ENCODE results near the gene ATG3.
A peak's percentile ranks its signal among the peaks of the same experiment; 100 is the strongest.
"Not testable (repeated sequence)": the region's sequence is repeated elsewhere in the genome, so short reads cannot be mapped to it uniquely, and the experiment has no call there.

The ATG3 gene

DNA sequence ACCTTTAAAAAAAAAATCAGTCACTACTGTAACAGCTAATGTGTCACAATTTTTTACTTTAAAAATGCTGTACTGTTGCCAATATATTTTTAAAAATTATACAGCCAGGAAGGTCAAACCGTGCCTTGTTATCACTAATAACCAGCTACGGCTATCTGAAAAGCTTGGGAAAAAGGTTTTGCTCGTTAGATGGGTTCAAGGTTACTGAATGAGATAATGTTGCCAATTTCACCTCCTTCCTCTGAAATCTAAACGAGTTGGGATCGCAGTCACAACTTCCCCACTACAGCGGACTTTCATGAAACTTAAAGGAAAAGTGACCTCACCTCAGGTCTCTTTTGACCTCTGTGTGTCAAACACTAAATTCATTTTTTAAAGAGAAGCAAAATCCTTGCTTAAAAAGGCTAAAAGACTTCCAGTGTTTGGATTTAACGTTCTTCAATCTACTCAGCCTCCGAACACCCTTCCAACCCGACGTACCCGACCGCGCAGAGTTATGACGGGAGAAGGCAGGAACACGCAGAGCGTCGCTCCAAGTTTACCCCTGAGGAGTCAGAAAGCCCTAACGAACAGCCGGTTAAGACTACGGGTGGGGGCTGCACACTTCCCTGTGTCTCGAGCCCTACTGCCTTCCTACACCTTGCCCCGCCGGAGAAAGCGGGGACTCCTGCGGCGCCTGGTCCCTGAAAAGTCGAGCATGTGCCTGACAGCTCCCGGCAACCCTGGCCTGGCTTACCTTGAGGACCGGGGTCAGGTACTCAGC is 860 bp downstream of the ATG3 start:
- peak; percentile 79 for DNase-seq

DNA sequence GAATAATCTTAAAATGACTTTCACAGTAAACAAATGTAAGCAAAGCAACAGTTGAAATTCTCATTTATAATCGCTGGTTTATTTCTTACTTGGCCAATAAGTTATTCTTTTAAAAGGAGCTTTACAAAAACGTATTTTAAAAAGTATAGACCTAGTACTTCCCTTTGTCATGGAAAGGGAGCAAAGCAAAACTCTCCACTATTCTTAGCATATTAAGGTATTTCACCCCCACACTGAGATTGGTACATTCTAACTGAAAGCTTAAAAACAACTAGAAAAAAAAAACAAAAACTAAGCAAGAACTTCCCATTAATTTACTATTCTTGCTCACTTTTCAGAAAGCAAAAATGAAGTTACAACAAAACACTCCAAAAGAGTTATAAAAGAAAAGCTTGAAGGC is 1.5 kb downstream of the ATG3 start:
- no peak for DNase-seq

DNA sequence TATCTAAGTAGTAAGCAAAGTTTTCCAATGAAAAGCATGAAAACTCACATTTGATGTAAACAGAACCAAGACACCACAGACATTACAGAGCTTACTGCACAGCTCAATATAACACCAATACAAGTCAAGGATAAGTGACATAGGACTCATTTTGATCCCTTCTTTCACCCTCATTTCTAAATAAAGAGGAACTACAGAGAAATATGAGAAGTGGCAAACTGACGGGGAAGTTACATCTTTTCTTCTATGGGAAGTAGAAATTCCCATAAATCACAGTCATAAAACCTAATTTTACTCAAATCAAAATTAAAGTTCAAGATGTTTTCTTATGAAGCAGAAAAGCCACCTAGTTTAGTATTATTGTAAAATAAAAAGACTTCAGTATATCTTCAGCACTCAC is 3.8 kb downstream of the ATG3 start:
- no peak for DNase-seq

GRCh38 chr3:112555535-112556170 is 6.1 kb downstream of the ATG3 start:
- no peak for DNase-seq

DNA sequence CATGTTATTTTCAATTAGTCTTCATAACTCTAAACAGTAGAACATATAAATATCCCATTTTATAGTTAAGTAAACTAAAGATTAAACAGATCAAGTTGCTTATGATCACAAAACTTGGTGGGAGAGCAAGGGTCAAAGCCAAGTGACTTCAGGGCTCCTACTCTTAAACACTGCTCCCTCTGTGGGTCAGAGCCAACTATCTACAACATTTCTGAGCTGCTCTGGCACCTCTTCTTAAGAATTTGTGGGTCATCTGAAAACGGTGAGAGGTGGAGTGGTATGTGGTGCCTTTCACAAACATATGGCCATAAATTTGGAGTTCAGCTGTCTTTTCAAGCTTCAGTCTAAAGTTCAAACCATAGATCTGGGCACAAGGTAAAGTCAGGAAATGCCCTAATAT is 10.9 kb downstream of the ATG3 start:
- DNase-seq = no peak

DNA sequence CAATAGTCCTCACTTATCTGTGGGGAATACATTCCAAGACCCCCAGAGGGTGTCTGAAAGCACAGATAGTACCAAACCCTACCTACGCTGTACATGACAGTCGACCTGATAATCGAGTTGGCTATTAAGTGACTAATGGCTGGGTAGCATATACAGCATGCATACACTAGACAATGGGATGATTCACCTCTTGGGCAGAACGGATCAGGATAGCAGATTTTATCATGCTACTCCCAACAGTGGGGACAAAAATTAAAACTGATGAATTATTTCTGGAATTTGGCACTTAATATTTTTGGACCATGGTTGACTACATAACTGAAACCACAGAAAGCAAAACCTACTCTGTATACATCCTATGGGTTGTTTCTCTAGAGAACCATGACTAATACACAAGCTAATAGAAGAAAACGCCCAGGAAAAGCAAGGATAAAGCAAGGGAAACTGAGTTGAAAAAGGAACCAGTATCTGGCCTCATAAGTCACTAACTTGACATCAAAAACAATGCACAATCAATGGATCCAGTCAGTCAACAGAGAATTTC is 15.5 kb downstream of the ATG3 start:
- DNase-seq = no peak

- DNase-seq = no peak
Measured at GRCh38 chr3:112539825-112540650, 21.7 kb downstream of the ATG3 start.

DNA sequence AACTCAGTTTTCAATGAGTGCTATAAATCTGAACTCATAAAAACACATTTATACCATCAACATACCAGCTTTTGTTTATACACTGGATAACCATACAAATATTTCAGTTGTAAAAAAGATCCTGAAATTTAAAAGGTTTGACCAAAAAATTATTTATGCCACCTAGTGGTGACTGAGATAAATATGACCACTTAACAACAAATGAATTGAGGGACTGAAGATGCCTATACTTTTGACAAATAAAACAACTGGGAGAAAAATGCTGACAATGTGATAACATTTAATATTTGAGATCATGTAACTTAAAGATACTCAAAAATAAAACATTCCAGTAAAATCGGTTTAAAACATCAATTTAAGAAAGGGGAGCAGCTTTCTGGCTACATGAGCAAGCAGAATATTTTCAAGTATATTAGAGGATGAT is 30.4 kb downstream of the ATG3 start:
- DNase-seq = peak; percentile 39

- DNase-seq = no peak
Measured at GRCh38 chr3:112530573-112530972, 31.2 kb downstream of the ATG3 start.

DNA sequence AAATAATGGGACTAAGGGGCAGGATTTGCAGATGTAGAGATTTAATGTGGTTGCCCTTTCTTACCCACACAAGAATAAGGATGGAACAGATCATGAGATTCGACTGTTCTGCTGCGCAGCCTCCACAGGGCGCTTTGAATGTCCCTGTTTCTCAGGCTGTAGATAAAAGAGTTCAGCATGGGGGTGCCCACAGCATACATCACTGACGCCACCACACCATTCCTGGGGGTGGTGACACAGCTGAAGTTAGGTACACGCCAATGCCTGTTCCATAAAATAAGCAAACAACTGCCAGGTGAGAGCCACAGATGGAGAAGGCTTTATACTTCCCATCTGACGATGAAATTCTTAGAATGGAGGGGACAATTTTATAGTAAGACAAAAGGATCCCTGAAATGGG is 37.6 kb downstream of the ATG3 start:
- not testable (repeated sequence) for DNase-seq

- peak; percentile 63 for DNase-seq
Measured at GRCh38 chr3:112519424-112520001, 42.2 kb downstream of the ATG3 start.

- DNase-seq = not testable (repeated sequence)
Measured at GRCh38 chr3:112518970-112519369, 42.8 kb downstream of the ATG3 start.

DNA sequence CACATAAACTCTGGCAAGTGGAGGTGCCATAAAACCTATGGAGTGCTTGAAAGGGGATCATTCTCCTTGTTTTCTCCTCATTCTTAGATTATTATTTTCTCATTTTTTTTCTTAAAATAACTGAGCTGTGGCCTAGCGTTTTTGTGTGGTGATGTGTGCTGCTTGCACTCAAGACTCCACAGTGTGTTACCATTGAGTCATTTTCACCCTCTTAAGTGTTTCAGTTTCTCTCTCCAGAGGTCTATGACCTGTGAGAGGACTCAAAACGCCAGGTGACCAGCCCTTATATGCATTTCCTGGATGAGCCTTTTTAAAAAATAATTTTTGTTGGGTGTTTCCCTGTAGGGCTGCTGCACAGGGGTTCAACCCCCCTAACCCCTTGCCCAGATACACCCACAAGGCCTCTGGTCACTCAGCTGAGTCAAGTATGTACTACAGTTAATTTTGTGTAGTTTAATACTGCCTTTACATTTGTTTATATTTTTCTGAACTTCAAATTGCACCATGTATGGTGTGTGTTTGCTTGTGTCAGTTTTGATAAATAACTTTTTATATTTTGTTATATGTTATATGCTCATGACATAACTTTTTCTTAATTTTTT is 47.1 kb downstream of the ATG3 start:
- DNase-seq = no peak

DNA sequence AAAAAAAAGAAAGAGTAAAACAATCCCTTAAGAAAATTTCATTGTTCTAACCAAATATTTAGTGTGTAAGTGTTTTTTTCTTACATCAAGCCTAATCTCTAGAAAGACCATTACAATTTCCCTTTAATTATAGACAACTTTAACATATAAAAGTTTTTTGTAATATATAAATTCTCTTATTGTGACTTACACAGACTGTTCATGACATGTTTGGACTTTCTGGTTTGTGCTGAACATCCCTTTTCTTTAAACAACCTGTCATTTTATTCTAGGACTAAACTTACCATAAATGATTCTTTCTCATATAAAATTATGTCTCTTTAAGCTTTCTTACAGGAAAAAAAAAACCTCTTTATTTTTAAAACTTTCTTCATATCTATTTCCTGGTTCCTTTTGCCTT is 49.4 kb downstream of the ATG3 start:
- no peak for DNase-seq

GRCh38 chr3:112508860-112509259 is 52.9 kb downstream of the ATG3 start:
- no peak for DNase-seq

DNA sequence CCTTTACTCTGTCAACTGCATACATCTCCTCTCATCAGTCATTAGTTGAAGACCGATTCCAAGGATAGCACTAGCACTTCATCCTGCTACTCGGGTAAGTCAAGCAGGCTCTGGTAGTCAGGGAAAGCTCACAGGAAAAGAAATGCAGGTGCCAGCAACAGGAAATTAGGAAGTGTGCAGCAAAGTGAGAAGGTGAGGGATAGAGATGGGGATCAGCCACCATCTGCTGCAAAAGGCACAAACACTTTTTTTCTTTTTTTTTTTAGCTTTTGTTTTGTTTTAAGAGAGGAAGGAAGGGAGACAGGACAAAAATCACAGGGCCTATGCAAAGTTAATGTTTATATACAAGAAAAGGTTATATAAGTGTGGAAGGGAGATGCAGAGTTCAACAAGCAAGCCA is 53.5 kb downstream of the ATG3 start:
- DNase-seq = no peak

DNA sequence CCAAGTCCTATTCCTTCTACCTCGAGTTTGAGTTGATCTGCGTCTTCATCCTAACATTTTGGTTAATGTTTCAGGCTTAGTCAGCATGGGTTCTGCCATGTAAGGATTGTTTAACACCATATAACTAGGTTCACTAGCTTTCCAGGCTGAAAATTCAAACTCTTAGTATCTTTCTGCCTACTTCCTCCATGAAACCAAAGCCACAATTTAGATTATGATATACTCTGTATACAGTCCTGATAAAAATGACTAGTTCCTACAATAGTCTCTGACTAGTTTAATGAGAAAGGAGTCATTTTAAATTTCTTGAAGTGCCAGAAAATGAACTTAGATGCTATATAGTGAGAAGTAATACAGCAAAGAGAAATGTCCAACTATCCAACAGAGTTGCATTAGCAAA is 55.9 kb downstream of the ATG3 start:
- DNase-seq = no peak

DNA sequence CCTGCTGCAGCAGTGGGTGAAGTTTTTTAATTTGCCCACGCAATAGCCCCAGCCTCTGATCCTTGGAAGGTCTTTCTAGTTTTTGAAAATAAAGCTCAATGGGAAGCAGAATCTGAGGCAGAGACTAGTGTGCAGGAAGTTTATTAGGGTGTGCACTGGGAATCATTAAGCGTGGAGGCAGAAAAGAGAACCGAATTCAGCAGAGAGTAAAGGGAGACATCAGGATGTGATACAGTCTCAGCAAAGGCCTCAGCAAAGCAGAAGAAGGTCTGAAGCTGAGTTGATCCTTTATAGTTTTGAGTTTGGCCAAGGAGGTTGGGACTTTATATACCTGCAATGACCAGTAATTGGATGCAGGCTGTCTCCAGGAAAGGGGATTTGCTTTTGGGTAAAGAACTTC is 57.6 kb downstream of the ATG3 start:
- DNase-seq = no peak

- DNase-seq = no peak
Measured at GRCh38 chr3:112503304-112503972, 58.3 kb downstream of the ATG3 start.

GRCh38 chr3:112500621-112501020 is 61.1 kb downstream of the ATG3 start:
- DNase-seq = no peak

- no peak for DNase-seq
Measured at GRCh38 chr3:112498914-112499711, 62.6 kb downstream of the ATG3 start, which contains the start of gene BTLA. BTLA (minus strand) TSS chr3:112499472; CDS start chr3:112499358, 114 bp downstream.
